Stimulated activated CD4-positive, alpha-beta T cell treated with anti-CD3 and anti-CD28 coated beads, Interleukin-1b, Interleukin-23, amount 100 ng/mL, for 4 hours (primary cell): Measurements from ENCODE around the gene KCNJ13.
"Not testable (repeated sequence)": the region's sequence is repeated elsewhere in the genome, so short reads cannot be mapped to it uniquely, and the experiment has no call there.

Experiments
- DNase-seq, 2 donors: peaks; one replicate each; pipeline ENCODE4 v3.0.0-alpha.2; 2020; ENCODE audit warnings: low read depth in 2 of 2

The KCNJ13 gene

GRCh38 chr2:232767866-232768265, 8.5 kb downstream of the KCNJ13 start:
- no peak for DNase-seq

GRCh38 chr2:232761301-232761907, 15.0 kb downstream of the KCNJ13 start:
- peak in 1 of 2 donors; percentile 6 for DNase-seq

- DNase-seq, result no peak
Observed at GRCh38 chr2:232757905-232758304, 18.5 kb downstream of the KCNJ13 start.

- no peak for DNase-seq
Observed at GRCh38 chr2:232750135-232750671, 26.2 kb downstream of the KCNJ13 start.

GRCh38 chr2:232749331-232749730, 27.0 kb downstream of the KCNJ13 start:
- no peak for DNase-seq

- DNase-seq, result no peak
Observed at GRCh38 chr2:232748038-232748437, 28.3 kb downstream of the KCNJ13 start.

GRCh38 chr2:232744963-232745362, 31.4 kb downstream of the KCNJ13 start:
- no peak for DNase-seq

- DNase-seq, result no peak
Observed at GRCh38 chr2:232741972-232742371, 34.4 kb downstream of the KCNJ13 start.

- no peak for DNase-seq
Observed at GRCh38 chr2:232741294-232741693, 35.1 kb downstream of the KCNJ13 start.

- no peak for DNase-seq
Observed at GRCh38 chr2:232731470-232731869, 44.9 kb downstream of the KCNJ13 start.

GRCh38 chr2:232728785-232729184, 47.6 kb downstream of the KCNJ13 start:
- DNase-seq, result no peak

GRCh38 chr2:232723027-232723426, 53.3 kb downstream of the KCNJ13 start:
- no peak for DNase-seq

GRCh38 chr2:232721882-232722281, 54.5 kb downstream of the KCNJ13 start:
- DNase-seq, result no peak

GRCh38 chr2:232721261-232721660, 55.1 kb downstream of the KCNJ13 start:
- no peak for DNase-seq

- DNase-seq, result not testable (repeated sequence)
Observed at GRCh38 chr2:232720056-232720455, 56.3 kb downstream of the KCNJ13 start.
